H1 (cell line): ENCODE measurements around the gene ADH1A.

Experiments used
- BACH1 ChIP-seq: IDR thresholded peaks from 2 replicates; pipeline ENCODE4 v1.6.1; 2012; ENCODE audit warnings: low read length, improper control_type of control experiment
- CEBPB ChIP-seq: IDR thresholded peaks from 2 replicates; pipeline ENCODE4 v1.6.1; 2012; ENCODE audit warnings: low read depth, low read length
- CREB1 ChIP-seq: IDR thresholded peaks from 2 replicates; pipeline ENCODE4 v1.6.1; 2012; ENCODE audit warnings: inconsistent platforms
- POLR2A ChIP-seq, 2 experiments: IDR thresholded peaks; 1 replicate in 1 of 2; 2 replicates in 1 of 2; pipeline ENCODE4 v1.6.1; 2011; ENCODE audit warnings: low read depth in 2 of 2, low read length in 2 of 2, mild to moderate bottlenecking in 2 of 2; ENCODE audit errors: control extremely low read depth in 1 of 2
- RXRA ChIP-seq: IDR thresholded peaks from 2 replicates; pipeline ENCODE4 v1.6.1; 2011; ENCODE audit warnings: low read depth, mild to moderate bottlenecking, low read length, moderate library complexity; ENCODE audit not compliant: insufficient read depth
- TAF1 ChIP-seq: IDR thresholded peaks from 2 replicates; pipeline ENCODE4 v1.6.1; 2011; ENCODE audit warnings: mild to moderate bottlenecking, low read depth, low read length
- TCF12 ChIP-seq: IDR thresholded peaks from 2 replicates; pipeline ENCODE4 v1.6.1; 2011; ENCODE audit warnings: low read depth, mild to moderate bottlenecking, low read length
- TF ChIP-seq, protein P1 (sequence below), 3 experiments: IDR thresholded peaks; 1 replicate in 2 of 3; 2 replicates in 1 of 3; pipeline versions ENCODE4 v1.5.1 to v1.6.1; 2011; ENCODE audit warnings: low read length in 3 of 3, mild to moderate bottlenecking in 3 of 3, inconsistent platforms in 2 of 3, low read depth in 1 of 3, moderate library complexity in 1 of 3; ENCODE audit not compliant: insufficient read depth in 1 of 3; ENCODE audit errors: control extremely low read depth in 1 of 3
- TF ChIP-seq, protein P2 (sequence below): IDR thresholded peaks from 2 replicates; pipeline ENCODE4 v1.6.1; 2012; ENCODE audit warnings: inconsistent platforms

DNA sequence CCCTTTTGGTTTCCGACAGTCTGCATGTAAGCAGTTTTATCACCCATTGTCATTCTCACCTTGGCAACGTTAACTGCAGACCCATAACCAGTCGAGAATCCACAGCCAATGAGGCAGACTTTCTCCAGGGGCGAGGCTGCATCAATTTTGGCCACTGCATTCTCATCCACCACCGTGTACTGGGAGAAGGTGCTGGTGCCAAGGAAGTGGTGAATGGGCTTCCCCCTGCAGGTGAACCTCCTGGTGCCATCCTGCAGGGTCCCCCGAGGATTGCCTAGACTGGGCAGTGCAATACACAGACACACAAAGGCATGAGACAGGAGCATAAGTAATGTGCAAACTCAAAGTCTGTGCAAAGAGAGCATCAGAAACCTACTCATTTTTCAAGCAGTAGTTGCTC, 25.1 kb upstream of the ADH1A start:
- TF ChIP-seq, protein P1, sequence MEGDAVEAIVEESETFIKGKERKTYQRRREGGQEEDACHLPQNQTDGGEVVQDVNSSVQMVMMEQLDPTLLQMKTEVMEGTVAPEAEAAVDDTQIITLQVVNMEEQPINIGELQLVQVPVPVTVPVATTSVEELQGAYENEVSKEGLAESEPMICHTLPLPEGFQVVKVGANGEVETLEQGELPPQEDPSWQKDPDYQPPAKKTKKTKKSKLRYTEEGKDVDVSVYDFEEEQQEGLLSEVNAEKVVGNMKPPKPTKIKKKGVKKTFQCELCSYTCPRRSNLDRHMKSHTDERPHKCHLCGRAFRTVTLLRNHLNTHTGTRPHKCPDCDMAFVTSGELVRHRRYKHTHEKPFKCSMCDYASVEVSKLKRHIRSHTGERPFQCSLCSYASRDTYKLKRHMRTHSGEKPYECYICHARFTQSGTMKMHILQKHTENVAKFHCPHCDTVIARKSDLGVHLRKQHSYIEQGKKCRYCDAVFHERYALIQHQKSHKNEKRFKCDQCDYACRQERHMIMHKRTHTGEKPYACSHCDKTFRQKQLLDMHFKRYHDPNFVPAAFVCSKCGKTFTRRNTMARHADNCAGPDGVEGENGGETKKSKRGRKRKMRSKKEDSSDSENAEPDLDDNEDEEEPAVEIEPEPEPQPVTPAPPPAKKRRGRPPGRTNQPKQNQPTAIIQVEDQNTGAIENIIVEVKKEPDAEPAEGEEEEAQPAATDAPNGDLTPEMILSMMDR (IDR thresholded peaks at IDR 0.05; ENCODE audit: control extremely low read depth in 1 of 3, insufficient read depth in 1 of 3, low read depth in 1 of 3, low read length in 3 of 3) = no peak
- TF ChIP-seq, protein P2, sequence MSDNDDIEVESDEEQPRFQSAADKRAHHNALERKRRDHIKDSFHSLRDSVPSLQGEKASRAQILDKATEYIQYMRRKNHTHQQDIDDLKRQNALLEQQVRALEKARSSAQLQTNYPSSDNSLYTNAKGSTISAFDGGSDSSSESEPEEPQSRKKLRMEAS = no peak
- TF ChIP-seq RXRA = no peak
- TF ChIP-seq POLR2A (IDR thresholded peaks at IDR 0.05; ENCODE audit: control extremely low read depth in 1 of 2, low read depth in 2 of 2, low read length in 2 of 2) = no peak
- TF ChIP-seq CEBPB = no peak
- no peak for TF ChIP-seq BACH1
- no peak for TF ChIP-seq CREB1
- no peak for TF ChIP-seq TAF1
- TF ChIP-seq TCF12 = no peak
